Uterus (tissue), 2 donors: ENCODE measurements around the gene DCAF8L2.

ENCODE experiments used
- POLR2A ChIP-seq, 2 donors: fragments of 450-650 bp; IDR thresholded peaks; one replicate each; pipeline ENCODE4 v1.6.1; 2016; ENCODE audit warnings: antibody characterized with exemption in 2 of 2, mild to moderate bottlenecking in 1 of 2, moderate library complexity in 1 of 2
- TF ChIP-seq, protein P1 (sequence below), 4 experiments: fragments of 200-600 bp in 2 of 4; fragments of 450-650 bp in 2 of 4; sonication (generic) in 2 of 4; IDR thresholded peaks; one replicate each; pipeline ENCODE4 v1.5.1; 2016 to 2019; ENCODE audit warnings: antibody characterized with exemption in 4 of 4, mild to moderate bottlenecking in 2 of 4, moderate library complexity in 1 of 4

DNA sequence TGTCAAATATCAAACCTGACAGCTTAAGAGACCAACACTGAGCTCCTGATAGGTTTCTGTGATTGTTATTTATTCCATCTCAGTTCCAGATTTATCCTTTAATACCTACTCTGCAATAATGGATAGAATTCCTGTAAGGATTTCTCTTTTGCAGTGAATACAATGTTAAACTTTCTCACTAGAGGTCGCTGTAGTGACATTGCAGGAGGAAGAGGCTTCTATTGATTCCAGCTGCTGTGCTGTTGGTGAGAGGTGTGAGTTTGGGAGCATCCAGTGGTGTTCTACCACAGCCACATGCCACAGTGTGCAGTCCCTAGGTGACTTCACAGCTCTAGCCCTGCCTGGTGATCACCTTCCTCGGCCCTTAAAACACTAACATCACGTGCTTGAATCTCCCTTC lies 34.6 kb upstream of the DCAF8L2 start:
- TF ChIP-seq, protein P1, sequence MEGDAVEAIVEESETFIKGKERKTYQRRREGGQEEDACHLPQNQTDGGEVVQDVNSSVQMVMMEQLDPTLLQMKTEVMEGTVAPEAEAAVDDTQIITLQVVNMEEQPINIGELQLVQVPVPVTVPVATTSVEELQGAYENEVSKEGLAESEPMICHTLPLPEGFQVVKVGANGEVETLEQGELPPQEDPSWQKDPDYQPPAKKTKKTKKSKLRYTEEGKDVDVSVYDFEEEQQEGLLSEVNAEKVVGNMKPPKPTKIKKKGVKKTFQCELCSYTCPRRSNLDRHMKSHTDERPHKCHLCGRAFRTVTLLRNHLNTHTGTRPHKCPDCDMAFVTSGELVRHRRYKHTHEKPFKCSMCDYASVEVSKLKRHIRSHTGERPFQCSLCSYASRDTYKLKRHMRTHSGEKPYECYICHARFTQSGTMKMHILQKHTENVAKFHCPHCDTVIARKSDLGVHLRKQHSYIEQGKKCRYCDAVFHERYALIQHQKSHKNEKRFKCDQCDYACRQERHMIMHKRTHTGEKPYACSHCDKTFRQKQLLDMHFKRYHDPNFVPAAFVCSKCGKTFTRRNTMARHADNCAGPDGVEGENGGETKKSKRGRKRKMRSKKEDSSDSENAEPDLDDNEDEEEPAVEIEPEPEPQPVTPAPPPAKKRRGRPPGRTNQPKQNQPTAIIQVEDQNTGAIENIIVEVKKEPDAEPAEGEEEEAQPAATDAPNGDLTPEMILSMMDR (IDR thresholded peaks at IDR 0.05), result no peak
- no peak for TF ChIP-seq POLR2A (IDR thresholded peaks at IDR 0.05)
